Iris pigment epithelial cell (primary cell): Measurements from ENCODE around the gene ZMYND8.

Experiments used
- DNase-seq: peaks from one replicate; pipeline ENCODE4 v3.0.0-alpha.2; 2011; ENCODE audit warnings: low read depth

Gene ZMYND8

DNA sequence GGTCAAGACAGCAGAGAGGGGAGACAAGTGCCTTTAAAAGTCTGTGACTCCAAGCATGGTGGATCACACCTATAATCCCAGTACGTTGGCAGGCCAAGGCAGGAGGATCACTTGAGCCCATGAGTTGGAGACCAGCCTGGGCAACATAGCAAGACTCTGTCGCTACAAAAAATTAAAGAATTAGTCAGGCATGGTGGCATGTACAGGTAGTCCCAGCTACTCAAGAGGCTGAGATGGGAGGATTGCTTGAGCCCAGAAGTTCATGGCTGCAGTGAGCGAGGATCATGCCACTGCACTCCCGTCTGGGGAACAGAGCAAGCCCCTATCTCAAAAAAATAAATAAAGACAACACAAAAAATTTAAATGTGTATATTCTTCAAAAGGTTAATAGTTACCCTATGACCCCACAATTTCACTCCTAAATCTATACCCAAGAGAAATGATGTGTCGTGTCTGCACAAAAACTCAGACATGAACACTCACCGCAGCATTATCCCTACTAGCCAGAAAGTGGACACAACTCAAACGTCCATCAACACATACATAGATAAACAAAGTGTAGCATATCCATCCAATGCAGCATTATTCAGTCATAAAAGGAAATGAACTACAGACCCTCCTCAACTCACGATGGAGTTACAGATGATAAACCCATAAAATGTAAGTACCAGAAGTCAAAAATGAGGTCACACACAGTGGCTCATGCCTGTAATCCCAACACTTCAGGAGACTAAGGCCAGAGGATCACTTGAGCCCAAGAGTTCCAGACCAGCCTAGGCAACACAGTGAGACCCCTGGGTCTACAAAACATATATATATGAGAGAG lies 23.9 kb downstream of the ZMYND8 start:
- DNase-seq = no peak

DNA sequence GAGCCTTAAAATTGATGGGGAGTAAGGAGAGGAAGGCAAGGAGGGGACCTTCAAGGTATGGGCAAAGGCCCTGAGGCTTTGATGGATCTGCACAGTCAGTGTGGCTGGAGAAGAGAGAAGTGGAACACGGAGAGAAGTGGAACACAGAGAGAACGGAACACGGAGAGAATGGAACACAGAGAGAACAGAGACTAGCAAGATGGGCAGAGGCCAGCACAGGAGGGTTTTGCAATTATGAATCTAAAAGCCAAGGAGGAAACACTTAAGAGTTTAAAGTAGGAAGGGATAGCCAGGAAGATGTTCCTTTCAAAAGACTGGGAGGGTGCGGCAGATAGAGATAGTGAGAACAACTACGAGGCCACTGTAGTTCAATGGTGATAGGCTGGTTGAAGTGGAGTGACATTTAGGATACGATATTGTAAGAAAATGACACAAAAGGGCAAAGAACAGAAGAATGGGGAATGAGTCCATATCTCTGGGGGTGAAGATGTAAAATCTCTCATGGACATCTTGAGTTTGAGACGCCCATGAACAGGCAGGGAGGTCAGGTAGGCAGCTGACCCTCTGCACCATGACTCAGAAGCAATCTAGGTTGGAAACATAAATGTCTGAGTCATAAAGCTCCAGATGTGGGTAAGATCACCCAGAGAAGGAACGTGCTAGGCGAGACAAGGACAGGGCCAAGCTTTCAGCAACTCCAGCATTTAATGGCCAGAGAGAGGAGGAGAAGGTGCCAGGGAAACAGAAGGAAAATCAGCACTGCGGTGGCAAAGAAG lies 25.4 kb downstream of the ZMYND8 start:
- DNase-seq = peak; percentile 92

DNA sequence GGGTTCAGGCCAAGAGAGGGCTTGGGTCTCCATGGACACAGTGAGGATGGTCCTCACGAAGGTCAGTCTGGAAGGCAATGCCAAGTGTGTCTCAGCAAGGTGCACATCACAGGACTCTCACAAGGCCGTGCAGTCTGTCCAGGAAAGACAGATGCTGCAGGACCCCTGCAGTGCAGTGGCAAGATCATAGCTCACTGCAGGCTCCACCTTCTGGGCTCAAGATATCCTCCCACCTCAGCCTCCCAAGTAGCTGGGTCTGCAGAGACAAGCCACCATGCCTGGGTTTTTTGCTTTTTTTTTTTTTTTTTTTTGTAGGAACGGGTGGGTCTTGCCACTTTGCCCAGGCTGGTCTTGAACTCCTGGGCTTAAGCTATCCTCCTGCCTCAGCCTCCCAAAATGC lies 26.4 kb downstream of the ZMYND8 start:
- DNase-seq = no peak

DNA sequence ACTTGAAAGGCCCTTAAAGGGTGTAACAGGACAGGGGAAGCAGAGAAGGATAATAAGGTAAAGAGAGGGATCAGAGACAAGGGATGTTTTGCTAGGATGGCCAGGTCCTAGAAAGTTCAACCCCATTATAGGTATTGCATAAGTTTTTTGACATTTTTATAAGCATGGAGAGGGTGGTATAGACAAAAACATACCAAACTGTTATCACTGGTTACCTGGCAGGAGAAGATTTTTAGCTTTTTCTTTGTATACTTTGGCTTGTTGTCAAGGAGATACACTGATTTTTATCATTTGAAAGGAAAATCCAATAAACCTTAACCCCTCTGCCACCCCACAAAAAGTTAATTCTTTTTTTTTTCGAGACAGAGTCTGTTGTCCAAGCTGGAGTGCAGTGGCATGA lies 28.4 kb downstream of the ZMYND8 start:
- DNase-seq = no peak

DNA sequence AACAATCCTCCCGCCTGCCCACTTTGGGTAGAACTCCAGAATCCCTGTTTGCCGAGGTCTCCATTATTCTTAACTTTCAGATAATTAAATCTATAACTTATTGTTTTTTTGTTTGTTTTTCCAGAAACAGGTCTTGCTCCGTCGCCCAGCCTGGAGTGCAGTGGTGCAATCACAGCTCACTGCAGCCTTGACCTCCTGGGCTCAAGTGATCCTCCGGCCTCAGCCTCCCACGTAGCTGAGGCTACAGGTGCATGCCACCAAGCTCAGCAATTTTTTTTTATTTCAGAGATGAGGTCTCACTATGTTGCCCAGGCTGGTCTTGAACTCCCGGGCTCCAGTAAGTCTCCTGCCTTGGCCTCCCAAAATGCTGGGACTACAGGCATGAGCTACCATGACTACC lies 28.8 kb downstream of the ZMYND8 start:
- DNase-seq = no peak

DNA sequence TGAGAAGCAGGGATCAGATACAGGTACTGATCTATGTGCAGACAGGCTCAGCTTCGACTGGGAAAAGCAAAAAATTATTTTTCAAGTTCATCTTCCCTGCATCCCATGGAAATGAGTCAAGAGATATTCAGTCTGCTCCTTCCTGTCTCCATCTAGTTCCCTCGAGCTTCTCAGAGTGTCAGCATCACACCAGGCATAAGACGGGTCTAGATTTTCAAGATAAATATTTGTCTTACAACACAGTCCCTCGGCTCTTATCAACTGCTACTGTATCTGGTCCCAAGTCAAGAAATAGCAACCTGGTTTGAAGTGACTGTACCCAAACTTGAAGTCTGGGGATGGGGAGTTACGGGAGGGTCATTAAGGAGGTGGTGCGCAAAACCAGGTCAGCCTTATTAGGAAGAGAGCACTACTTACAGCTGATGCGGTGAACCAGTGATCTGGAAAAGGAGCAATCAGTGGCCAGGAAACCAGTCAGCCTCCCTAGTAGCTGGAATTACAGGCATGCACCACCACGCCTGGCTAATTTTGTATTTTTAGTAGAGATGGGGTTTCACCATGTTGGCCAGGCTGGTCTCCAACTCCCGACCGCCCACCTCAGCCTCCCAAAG lies 29.7 kb downstream of the ZMYND8 start:
- peak; percentile 88 for DNase-seq

DNA sequence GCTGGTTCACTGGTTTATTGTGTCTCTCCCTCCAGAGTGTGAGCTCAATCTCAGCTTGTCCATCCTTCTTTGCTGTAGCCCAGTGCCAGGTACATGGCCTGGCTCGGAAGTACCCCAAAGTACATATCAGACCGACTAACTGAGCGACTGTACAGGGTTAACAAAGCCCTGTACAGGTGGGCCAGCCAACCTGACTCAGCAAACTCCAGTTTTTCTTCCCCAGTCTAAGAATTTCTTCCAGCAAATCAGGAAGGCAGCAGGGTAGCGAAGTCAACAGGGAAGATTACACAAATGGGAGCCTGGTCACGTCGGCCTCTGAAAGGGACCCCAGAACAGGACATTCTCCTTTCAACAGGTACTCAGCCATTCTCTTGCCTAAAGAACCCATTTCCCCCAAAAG lies 31.3 kb downstream of the ZMYND8 start:
- no peak for DNase-seq

DNA sequence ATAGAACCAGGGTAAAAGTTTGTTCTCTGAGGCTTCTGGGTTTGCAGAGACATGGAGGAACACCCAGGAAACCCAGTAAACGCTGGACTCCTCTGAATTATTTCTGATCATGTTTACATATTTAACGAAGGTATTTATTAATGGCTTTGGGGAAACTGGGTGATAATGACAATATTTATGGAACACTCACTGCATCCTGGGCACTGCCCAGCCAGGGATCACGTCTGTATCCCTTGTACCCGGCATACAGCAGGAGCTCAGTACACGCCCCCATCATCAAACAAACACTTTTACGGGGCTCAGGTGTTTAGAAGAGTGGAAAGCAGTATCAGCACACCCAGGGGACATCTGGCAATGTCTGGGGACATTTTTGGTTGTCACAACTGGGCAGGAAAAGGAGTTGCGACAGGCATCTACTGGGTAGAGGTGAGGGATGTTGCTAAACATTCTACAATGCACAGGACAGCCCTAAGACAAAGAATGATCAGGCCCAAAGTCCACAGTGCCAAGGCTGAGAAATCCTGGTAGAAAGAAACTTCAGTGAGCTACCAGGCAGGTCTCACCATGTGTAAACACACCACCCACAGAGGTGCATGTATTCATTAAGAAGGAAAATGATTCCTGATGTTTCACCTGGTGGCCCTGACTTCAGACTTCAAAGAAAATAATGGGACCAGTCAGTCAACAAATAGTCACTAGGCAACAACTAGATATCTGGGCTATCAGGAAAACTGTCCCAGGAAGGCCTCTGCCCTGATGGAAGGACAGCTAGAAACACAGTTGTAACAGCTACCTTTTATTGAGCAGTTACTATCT lies 35.3 kb downstream of the ZMYND8 start:
- DNase-seq = no peak

DNA sequence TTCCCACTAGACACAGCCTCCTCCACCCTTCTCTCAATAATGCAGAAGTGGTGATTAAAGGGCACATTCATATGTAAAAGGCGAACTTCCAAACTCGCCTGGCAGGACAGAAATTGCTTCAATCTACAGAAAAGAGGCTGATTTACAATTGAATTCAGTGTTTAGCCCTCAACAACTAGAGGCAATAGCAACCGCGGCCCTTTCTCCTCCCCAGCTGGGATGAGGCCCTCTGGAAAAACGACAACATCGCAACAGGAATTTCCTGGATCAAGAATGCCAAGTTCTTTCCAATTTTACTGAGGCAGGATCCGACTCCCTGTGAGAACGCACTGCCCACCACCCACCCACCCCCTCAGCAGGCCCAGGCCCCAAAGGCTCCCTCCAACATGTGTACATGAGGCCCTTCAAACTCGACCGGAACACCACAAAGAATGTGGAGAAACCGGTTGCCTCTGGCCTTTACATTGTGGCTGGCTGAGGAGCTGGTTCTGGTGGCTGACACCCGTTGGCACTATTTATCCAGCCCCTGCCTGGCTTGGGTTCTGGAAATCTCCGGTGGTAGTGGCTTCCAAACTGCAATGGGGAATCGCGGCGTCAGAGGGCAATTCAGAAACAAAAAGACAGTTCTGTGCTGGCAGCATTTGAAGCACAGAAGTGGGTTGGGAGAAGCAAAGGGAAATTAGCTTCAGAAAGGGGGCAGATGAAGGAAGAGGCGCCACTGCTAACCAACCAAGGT lies 36.8 kb downstream of the ZMYND8 start:
- DNase-seq = peak; percentile 65

DNA sequence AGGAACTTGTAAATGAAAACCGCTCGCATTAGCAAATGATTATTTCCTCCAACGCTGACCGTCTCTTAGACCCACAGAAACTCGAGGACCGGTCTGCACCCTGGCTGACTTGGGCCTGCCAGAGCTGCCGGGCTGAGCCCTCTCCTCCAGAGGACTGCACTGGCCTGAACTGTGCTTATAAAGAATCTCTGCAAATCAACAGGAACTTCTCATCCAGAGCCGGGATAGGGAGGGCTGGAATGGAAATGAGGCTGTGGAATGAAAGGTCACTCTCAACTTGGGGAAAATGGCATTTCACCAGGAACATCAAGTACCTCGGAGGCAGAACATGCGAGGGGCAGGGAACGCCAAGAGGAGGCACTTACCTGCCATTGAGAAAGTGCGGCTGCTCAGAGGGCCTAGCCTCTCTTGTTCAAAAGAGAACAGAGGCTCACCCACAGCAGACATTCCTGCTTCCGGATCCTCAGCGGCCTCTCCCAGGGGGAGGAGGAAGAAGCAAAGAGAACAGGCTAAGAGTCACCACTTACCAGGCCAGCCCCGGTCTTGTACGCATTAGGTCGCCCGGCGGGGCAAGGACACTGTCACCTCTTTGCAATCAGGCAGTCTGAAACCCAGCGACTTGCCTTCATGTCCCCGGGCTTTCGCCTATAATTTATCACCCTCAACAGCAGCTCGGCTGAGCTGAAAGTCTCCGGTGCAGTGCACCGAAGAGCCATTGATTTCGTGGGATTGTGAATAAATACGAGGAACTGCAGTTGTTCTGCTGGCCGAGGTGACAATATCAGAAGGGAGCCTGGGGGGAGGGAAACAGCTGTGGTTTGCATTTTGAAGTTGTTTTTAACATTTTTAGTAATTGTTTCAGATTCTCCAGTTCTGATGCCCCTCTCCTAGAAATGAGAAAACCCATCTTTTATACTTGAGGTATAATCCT lies 37.6 kb downstream of the ZMYND8 start:
- DNase-seq = peak; percentile 65

DNA sequence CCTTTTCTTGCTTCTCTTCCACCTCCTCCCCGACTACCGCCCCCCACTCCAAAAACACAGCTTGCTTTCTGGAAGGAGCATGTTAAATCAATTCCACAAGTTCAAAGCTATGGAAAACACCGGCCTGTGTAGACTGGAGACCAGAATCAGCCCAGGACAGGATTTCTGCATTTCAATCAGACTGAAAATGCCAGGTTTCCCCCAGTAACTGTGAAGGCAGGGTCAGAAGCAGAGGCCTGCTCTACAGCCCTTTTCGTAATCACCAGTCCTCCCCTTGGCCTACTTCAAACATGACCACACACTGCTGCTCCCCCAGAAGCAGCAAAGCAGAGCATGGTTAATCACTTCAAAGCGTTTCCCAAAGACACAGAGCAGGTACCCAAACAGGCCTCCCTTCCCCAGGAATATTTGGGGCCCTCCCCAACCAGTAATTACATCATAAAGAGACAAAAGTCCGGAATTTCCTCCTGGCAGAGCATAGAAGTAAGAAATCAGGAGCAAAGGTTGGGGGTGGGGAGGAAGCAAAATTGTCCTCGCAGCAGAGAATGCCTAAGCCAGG lies 38.4 kb downstream of the ZMYND8 start:
- DNase-seq = peak; percentile 87

DNA sequence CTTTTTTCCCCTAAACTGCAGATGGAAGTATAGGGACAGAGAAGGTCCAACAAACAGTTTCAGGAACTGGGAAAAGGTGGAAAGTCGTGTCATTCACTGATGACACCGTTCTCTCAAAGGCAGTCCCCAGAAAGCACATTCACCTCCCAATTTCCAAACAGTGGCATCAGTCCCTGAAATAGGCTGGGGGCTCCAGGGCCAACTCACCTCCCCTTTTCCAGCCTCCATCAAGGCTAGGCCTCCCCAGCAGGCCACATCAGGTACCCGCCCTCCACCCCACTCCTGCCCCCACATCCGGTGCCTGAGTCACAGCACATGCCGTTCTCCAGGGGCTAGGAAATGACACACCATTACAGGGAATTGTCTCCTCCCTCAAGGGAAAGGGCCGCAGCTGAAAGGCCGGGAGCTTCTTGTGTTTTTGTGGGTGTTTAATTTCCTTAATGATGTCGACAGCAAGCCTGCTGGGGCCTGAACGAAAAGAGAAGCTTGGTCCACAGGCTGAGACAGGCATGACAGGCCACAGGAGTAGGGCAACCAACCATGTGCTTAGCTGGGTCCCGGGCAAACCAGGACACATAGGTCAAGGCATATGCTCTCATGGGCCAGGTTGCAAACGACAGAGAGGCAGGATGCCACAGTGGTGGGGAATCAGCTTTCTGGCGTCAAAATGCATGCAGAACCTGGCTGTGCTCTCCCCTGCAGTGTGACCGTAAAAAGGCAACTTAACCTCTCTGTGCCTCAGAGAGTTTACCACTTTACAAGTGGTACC lies 39.2 kb downstream of the ZMYND8 start:
- peak; percentile 99 for DNase-seq

DNA sequence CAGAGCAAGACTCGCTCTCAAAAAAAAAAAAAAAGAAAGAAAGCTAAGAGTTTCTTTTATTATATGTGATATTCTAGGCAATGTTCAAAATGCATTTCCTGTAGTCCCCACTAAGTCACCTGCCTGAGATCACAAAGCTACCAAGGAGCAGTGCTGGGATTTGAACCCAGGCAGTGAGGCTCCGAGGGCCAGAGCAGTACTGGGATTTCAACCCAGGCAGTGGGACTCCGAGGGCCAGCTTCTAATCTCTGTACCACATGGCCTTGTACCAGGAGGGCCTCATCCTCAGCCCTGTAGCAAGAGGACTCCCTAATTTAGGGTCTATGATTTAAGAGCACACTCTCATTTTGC lies 39.7 kb downstream of the ZMYND8 start:
- no peak for DNase-seq

DNA sequence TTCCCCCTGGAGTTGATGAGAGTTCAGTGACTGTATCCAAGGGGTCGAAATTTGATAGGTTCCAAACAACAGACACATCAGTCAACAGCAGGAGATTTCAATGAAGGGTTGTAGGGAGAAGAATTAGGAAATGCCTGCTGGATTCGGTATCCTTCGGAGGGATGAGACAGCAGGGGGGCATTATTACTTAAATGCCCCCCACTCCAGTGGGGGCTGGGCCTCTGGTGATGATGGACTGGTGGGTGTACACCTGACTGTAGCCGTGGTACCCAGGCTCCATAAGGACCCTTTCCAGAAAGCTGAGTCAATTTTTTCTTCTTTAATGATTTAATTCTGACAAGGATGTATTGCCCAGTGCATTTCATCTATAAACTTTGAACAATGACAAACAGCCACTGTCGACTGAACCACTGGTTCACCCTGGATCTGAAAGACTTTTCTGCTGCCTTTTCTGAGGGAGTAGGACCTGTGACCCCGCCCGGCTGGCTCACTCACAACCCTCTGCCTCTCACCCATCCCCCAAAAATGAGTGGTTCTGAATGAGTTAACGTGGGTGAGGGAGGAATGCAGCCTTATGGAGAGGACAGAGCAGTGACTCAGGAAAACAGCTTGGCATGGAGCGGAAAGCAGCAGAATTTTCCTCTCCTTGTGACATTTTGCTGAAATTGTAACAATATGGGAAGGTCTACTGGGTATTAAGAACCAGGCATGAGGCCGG lies 41.0 kb downstream of the ZMYND8 start:
- DNase-seq = peak; percentile 91

DNA sequence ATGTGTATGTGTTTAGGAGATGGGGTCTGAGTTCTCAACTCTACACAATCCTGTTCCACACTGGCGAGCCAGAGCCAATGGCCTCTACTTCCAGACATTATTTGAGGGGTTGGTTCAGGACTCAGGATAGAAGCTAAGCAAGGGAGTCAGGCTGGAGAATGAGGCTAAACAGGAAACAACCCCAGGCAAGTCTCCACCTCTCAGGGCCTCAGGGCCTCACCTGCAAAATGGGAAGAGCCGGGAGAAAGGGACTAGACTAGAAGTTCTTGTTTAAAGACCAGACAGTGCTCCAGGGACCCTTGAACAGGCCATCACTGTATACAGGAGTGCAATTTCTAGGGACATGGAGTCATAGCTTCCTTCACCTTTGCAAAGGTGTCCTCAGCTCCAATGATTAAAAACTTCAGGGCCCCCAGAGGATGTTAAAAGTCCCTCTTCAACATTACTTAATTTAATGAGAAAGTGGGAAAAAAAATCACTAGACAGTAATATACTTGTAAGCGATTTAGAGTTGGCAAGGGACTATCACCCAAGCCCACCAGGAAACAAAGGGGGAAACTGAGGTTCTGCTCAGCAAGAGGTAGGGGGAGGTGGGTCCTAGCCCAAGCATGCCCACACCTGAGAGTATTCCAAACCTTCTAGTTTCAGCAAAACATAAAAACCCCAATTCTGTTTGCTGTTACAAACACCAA lies 41.7 kb downstream of the ZMYND8 start:
- no peak for DNase-seq

DNA sequence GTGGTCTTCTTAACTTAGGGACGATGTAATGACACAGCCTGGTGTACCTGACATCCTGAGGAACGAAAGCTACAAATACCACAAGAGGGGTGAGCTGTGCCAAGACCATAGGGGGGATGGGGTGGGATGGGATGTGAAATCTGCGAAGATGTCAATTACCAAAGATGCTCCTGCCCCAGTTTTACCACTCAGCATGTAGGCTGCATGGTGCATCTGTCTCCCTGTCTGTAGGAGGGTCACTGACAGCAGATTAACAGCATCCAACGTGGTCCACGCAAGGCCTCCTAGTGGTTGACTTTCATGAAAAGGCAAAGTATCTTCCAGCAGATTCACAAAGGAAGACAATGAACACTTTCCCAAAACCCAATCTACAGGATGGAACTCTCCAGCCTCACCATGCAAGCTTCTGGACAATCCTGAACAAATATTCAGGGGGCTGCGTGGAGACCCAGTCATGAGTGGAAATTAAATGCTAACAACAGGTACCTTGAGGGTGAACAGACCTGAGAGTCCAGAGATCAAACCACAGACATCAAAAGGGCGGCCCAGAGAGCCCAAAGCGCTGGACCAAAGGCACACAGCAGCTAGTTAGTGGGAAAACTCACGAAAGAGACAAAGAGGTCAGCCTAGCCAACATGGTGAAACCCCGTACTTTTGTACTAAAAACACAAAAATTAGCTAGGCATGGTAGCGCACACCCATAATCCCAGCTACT lies 44.4 kb downstream of the ZMYND8 start:
- DNase-seq = no peak

DNA sequence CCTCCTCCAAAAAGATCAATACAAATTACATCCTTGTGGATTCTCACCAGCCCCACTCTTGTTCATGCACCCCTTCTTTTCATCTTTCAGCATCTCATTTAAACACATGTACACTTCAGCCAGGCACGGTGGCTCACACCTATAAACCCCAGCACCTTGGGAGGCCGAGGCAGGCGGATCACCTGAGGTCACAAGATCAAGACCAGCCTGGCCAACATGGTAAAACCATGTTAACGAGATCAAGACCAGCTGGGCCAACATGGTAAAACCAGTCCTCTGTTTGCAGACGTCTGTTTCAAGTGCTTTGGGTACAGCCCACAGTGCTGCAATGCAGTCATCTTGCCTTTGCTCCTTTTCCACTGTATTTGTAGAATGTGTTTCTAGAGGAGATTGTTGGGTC lies 45.3 kb downstream of the ZMYND8 start:
- no peak for DNase-seq
